Central memory CD4-positive, alpha-beta T cell (primary cell): ENCODE measurements around the gene MALAT1.
A peak's percentile ranks its signal among the peaks of the same experiment; 100 is the strongest.

Experiments used
- DNase-seq: peaks from one replicate; pipeline ENCODE4 v3.0.0; 2022

Gene MALAT1

DNA sequence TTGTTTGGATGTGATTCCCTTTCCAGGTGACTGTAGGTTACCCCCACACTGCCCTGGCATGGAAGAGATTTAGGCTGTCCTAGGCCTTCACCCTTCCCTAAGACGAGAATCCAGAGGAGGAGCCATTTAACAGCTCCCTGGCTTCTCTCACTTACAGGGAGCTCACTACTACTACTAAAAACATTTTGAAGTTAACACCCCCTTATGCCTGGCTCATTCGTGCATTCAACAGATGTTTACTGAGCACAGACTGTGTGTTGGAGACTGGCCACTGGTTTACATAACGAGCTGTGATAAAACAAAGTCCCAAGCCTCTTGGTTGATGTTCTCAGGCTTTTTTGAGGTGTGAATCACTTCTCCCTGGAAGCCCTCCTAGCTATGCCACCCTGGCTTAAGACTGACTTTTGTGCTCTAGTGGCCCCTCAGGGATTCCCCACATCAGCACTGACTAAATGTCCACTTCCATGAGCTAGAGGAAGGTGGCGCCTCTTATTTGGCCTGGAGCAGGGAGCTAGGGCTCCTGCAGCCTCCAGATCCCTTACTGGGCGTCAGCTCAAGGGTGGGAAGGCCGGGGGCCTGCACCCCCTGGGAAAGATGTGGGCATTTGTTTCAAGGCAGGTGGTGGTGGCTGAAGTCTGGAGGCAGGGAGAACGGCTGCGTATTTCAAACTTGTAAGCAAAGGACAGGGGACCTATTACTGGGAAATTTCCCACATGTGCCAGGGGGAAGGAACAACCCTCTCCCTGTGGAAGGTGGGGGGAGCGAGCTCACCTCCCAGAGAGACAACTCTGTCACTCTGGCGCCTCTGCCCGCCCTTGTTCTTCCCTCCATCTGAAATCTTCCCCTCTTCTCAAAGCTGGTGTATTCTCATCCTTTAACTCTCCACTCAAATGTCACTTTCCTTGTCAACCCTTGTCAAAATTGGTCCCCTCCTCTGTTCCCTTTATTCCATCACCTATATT is 19.4 kb upstream of the MALAT1 start:
- DNase-seq, result no peak

- DNase-seq, result no peak
These were observed 16.5 kb upstream of the MALAT1 start for GRCh38 chr11:65482306-65482850.

DNA sequence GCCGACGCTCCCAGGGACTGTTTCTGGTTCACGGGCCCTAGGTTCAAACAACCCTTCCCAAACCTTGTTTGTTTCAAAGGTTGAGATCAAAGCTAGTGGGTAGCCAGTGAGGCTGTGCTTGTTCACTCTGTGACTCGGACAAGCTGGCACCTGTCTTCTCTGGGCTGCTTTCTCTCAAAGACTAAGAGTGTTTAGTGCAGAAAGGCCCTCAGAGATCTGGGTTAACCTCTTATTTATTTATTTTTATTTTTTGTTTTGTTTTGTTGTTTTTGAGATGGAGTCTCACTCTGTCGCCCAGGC is 13.0 kb upstream of the MALAT1 start:
- no peak for DNase-seq

DNA sequence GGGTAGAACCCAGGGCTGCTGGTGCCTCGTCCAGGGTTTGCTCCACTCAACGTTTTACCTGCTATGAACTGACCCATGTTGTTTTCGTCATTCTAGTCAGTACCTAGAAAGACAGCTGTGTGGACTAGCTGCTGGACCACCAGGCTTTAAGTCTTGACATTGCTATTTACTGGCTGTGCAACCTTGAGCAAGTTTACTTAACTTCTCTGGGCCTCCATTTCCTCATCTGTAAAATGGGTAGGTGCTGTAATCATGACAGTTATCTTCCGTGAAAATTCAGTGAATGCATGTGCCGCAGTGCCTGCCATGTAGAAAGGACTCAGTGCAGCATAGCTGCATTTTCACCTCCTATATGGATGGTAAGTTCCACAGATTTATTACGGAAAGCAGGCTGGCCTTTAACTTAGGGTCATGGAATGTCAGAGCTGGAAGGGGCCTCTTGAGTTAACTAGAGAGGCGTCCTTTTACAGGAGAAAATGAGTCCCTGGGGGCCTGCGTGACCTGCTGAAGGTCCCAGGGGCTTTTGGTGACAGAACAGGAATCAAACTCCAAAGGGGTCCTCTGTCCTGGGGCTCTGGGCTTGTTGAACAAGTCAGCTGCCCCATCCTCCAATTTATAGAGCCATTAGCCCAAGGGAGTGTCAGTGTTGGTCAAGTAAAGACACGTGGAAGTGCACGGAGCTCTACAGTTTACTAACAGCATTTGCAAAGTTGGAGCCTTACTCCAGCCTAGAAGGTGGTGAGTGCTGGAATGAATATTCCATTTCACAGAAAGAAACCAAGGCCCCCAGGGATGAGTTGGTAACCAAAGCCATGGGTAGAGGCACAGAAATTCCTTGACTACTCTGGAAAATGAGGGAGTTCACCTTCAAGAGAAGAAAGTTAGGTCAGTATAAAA is 12.0 kb upstream of the MALAT1 start:
- no peak for DNase-seq

- DNase-seq, result no peak
These were observed 11.2 kb upstream of the MALAT1 start for GRCh38 chr11:65487467-65488272.

DNA sequence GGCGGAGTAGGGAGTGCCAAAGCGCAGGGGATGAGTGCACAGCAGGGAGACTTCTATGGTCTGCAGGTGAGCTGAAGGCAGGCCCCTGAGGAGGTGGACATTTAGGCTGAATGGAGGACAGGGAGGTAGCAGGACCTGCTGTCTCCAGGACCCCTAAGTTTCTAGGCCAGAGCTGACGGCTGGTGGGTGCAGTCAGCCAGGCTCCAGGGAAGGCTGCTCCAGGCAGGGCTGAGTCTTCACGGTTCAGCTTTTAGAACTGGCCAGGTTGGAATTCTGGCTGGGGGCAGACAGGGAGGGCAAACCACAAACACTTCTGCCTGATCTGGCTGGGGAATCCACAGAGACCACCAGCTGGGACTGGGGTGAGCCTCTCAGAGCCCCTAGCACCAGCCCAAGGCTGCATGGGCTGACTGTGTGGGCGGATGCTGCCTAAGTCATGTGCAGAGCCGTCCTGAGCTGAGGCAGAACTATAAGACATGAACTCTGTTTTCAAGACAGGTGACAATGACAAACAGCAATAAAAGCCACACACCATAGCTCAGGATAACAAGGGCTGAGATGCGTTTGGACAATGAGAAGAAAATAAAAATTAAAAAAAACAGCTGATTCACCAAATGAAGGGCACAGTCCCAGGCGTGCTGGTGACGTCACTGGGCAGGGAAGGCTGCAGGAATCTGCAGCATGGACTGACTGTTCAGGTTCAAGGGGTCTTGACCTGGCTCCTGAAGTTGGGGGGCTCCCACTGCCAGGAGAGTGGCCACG is 10.4 kb upstream of the MALAT1 start:
- no peak for DNase-seq

- no peak for DNase-seq
These were observed 9.7 kb upstream of the MALAT1 start for GRCh38 chr11:65489035-65489705.

DNA sequence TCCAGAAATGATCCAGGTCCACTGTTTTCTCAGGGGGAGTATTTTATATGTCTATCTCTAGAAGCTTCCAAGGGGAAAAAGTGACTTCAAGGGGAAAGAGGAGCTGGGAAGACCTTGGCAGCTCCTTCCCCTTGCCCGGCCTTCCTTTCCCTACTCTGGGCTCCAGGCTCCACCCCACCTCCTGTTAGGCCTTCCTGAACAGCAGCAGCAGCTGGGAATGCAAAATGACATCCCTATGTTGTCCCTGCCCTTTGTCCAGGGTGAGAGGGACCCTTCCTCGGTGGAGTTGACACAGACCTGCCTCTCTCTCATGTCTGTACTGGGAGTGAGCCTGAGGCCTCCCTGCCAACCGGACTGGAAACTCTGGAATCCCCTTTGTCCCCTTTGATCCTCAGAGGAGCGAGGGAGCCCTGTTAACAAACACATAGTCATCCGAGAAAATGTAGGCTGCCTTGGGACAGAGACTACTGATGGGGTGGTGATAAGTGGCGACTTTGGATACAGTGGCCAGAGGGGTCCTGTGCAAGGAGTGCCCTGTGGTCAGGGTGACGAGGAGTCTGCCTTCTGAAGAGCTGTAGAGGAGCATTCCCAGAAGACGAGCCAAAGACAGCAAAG is 9.0 kb upstream of the MALAT1 start:
- DNase-seq, result no peak

DNA sequence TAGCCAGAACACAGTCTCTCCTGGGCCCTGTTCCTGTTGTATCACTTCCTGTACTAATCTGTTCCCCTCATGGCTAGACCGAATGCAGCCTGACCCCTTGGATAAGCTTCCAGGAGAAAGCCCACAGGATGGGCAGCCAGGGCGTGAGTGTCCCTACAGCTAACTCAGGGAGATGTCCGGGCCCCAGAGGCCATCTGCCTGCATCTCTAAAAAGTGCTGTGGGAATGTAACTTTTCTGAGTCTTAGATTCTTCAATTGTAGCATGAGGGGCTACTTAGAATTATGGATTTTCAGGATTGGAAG is 7.7 kb upstream of the MALAT1 start:
- DNase-seq, result no peak

GRCh38 chr11:65491614-65492386 is 7.0 kb upstream of the MALAT1 start:
- DNase-seq, result no peak

GRCh38 chr11:65492387-65492636 is 6.5 kb upstream of the MALAT1 start:
- no peak for DNase-seq

DNA sequence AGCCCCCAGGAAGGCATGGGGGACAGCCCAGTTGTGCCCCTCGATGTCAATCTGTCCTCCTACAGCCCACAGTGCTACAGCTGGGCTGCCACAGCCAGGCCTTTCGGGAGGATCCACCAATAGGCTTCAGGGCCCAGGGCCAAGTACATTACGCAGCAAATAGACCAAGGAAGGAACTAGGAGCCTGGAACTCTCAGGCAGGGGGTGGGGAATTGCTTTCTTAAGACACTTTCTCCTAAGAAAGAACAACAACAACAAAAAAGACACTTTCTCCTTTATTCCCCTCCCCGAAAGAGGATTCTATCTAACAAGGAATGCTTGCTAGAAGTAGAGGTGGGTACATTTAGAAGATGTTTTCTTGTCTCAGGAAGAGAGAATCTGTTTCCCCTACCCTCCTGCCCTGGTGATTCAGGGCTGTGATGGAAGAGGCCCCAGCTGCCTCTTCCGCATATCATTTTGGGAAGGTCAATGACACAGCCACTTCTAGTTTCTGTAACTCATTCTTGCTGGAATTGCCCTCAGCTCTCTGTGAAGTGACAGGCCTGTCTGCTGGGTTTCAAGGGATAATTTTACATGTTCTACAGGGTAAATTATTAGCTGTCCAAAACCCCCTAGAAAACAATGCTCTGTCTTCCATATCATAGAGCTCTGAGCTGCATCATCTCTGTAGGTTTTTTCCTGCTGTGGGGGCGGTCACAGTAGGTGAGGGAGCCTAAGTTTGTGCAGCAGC is 6.0 kb upstream of the MALAT1 start:
- DNase-seq, result no peak

GRCh38 chr11:65493367-65494176 is 5.3 kb upstream of the MALAT1 start:
- DNase-seq, result no peak

DNA sequence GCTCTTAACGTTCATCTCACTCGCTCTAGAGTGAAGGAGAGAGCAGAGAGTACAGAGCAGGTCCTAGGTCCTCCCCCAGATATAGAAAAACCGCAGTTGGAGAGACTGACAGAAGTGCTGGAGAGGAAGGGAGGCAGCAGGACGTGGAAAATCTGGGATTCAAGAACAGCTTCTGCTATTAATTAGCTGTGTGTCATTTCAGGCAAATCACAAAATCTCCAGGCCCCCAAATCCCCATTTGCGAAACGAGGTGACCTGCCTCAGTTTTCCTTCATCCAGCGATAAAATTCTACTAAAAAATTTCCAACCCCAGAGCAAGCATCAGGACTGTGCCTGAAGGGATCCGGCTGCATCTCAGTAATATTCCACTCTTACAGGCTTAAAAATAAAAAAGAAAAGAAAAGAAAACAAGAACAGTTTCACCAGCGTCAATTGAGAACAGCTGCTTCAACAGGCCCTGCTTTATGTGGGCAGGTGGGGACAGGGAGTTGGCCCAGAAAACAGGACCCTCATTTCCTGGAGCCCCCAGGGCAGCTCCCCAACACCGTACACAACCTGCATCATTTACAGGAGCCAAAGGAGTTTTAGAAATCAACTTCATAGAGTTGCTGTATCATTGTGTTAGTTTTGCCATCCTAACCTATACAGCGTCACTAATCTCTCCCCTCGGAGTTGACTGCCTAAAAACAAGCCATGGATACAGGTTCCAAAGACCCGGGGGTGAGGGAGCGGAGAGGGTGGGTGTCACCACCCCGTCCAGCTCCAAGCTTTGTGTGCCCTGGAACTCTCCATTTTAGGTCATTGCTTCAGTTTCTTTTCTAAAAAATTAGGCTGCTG is 2.3 kb upstream of the MALAT1 start:
- peak; percentile 7 for DNase-seq

DNA sequence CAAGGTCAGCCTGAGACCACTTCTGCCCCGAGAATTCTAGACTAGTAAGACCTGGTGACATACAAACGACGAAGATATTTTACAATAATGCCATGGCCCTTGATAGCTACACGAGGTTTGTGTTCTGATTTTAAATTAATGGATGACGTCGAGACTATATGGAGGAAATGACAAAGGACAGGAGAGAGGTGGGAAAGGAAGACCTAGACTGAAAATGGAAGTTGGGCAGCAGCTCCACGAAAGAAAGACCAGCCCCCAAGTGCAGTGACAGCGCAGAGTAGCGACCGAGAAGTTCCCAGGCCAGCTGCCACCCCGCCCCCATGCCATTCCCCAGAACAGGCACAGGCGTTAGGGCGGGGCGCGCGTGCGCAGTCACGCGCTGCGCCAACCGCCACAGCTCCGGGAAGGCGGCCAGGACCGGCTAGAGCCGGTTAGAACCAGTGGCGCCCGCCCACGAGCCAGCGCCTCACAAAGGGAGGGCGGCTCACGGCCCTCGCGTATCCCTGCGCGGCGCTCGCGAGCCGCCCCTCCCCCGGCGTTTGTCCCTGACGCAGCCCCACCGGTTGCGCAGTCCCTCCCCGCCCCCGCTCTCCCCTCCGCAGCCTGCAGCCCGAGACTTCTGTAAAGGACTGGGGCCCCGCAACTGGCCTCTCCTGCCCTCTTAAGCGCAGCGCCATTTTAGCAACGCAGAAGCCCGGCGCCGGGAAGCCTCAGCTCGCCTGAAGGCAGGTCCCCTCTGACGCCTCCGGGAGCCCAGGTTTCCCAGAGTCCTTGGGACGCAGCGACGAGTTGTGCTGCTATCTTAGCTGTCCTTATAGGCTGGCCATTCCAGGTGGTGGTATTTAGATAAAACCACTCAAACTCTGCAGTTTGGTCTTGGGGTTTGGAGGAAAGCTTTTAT is 1.5 kb upstream of the MALAT1 start:
- DNase-seq, result peak; percentile 97

- peak; percentile 67 for DNase-seq
These were observed 661 bp upstream of the MALAT1 start for GRCh38 chr11:65498042-65498726.

GRCh38 chr11:65498727-65498976 is 193 bp upstream of the MALAT1 start:
- DNase-seq, result no peak
